NK-92 (cell line): ENCODE data around the gene SAPCD2.

Experiments
- DNase-seq: peaks from one replicate; lab custom pipeline; 2025; ENCODE audit not compliant: unreplicated experiment; lab: John Stamatoyannopoulos, UW

Gene SAPCD2

GRCh38 chr9:137019891-137020683 is 50.3 kb downstream of the SAPCD2 start:
- no peak for DNase-seq

DNA sequence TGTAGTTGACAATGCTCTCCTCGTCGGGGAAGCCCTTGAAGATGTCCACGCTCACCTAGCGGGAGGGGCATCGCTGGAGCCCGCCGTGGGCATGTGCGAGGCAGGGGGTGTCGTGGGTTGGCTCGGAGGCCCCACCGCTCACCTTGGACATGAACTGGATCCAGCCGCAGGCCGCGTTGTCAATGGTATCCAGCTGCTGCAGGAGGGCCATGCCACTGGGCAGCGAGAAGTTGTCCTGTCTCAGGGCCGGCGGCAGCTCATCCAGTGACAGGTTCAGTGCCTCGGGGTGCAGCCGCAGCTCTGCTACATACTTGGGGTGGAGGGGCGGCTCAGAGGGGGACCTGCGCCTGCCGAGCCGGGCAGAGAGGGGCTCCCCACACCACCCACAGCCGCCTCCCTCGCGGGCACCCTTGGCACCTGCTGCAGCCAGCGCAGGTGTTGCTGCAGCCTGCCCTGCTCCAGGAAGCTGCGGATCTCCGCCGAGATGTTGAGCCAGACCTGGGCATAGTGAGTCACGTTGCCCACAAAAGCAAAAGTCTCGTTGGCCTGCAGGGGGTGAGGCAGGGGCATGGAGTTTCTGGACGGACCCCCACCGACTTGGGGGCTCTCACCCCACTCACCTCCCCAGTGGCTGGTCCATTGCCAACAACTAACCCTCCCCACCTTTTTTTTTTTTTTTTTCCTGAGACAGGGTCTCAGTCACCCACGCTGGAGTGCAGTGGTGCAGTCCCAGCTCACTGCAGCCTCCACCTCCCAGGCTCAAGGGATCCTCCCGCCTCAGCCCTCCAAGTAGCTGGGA is 51.4 kb downstream of the SAPCD2 start:
- DNase-seq: no peak

GRCh38 chr9:137017791-137018497 is 52.4 kb downstream of the SAPCD2 start:
- DNase-seq: no peak

DNA sequence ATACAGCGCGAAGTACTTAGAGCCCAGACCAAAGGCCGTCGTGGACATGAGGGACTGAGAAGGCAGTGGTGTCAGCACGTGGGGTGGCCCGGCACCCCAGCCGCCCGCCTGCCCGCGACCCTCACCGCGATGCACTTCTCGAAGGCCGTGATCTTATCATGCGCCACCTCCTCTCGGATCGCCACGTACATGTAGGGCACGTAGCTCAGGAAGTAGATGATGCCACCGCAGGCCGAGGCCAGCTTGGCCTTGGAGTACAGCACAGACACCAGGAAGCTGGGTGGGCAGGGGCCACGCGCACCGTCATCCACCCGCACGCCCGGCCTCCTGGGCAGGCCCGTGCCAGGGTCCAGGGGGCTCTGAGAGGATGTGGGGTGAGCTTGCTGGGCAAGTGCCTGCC is 53.3 kb downstream of the SAPCD2 start:
- no peak for DNase-seq

GRCh38 chr9:137016436-137016835 is 53.9 kb downstream of the SAPCD2 start:
- no peak for DNase-seq

DNA sequence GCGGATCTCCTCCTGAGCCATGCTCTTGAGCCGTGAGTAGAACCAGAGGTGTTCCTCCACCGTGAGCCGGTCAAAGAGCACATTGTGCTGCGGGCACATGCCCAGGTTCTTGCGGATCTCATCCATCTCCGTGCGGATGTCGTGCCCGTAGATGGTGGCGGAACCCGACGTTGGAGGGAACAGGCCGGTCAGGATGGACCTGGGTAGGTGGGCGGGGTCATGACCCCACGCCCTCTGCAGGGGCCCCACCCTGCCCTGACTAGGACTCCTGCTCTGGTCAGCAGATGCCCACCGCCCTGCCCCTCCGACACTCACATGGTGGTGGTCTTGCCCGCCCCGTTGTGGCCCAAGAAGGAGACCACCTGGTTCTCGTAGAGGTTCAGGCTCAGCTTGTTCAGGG is 54.4 kb downstream of the SAPCD2 start:
- DNase-seq: no peak

DNA sequence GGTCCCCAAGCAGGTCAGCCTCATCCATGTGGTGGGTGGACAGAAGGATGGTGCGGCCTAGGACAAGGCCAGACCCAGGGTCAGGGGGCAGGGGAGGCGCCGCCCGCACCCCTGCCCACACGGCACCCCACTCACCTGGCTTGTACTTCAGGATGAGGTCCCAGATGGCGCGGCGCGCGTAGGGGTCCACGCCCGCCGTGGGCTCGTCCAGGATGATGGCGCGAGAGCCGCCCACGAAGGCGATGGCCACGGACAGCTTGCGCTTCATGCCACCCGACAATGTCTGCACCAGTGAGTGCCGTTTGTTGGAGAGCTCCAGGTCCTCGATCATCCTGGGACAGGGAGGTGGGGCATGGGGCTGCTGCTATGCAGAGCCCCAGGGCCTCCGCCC is 54.8 kb downstream of the SAPCD2 start:
- no peak for DNase-seq

DNA sequence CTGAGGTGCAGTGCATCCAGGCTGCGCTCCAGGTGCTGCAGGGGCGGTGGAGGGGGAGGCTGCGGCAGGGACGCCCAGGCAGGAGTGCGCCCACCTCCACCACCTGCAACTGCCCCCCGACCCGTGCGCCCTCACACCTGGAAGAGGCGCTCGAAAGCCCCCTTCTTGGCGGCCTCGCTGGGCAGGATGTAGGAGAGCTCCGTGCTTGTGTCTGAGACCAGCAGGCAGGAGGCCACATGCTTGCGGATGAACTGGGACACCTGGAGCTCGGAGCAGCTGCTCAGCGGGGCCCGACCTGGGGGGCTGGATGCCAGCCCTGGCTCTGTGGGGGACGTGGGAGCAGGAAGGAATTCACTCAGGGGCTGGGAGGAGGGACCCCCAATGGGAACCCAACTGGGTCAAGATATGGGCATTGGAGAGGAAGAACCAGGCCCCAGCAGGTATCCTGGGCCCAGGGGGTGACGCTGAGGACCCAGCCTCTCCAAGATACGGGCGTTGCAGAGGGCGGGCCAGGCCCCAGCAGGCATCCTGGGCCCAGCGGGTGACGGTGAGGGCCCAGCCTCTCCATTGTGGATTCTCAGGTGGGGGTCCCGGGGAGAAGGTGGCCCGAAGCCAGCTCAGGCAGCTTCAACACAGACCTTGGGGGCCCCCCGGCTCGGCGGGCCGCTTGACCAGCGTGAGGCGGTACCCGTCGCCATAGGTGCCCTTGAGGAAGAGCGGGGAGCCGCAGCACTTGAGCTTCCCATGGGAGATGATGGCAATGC is 55.4 kb downstream of the SAPCD2 start:
- no peak for DNase-seq

DNA sequence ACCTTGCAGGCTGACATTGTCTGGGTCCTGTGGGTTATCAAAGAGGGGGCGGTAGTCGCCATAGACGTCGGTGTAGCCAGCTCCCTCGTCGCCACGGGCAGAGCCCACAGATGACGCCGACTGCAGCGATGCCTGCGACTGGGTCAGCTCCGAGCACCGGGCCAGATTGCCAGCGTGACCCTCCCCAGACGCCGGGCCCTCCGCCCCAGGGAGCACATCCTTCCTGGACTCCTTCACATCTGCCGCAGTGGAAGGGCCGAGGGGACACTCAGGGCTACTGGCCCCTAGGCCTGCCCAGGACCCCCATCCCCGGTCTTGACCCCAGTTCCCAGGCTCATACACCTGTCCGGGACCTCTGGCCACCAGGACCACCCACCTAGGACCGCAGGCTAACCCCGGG is 56.2 kb downstream of the SAPCD2 start:
- no peak for DNase-seq

DNA sequence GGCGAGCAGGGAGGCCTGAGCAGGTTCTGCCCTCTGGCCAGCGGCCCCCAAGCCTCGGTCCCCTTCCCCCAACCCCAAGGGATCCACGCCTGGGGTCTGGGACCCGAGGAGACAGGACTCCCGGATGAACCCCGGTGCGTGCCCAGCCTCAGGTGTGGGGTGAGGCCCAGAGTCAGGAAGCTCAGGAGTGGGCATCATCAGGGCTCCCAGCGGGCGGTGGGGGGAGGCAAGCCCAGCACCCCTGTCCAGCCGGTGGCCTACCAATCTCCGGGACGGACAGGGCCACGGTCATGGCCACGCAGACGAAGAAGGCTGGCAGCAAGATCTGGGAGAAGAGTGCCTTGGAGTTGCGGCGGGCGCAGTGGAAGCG is 56.8 kb downstream of the SAPCD2 start:
- no peak for DNase-seq

GRCh38 chr9:137012694-137013570 is 57.4 kb downstream of the SAPCD2 start:
- DNase-seq: no peak
